H9 (cell line): ENCODE measurements around the gene TLK1. TPM values are rescaled to one million over a fixed set of nuclear protein-coding genes. Genes with fewer than 3 reads are reported as not detected.

Experiments used
- DNase-seq: peaks from one replicate; pipeline ENCODE4 v3.0.0-alpha.2; 2017
- H2AFZ ChIP-seq: one replicate; pipeline ENCODE4 v1.6.1; 2013; ENCODE audit warnings: mild to moderate bottlenecking, low read length, control low read depth, moderate library complexity
- H2AK5ac ChIP-seq: 2 replicates; pipeline ENCODE4 v1.6.1; 2013; ENCODE audit warnings: low read length, control low read depth, mixed read lengths; ENCODE audit not compliant: insufficient read length
- H2BK120ac ChIP-seq: one replicate; pipeline ENCODE4 v1.6.1; 2013; ENCODE audit warnings: low read depth, mild to moderate bottlenecking, low read length, control low read depth, inconsistent platforms; ENCODE audit not compliant: poor library complexity, severe bottlenecking
- H2BK12ac ChIP-seq: 2 replicates; pipeline ENCODE4 v1.6.1; 2013; ENCODE audit warnings: low read length, control low read depth, mixed read lengths, low read depth; ENCODE audit not compliant: insufficient read length
- H2BK15ac ChIP-seq: 2 replicates; pipeline ENCODE4 v1.6.1; 2013; ENCODE audit warnings: low read depth, low read length, control low read depth
- H2BK20ac ChIP-seq: one replicate; pipeline ENCODE4 v1.6.1; 2013; ENCODE audit warnings: low read depth, mild to moderate bottlenecking, low read length, control low read depth, inconsistent platforms; ENCODE audit not compliant: poor library complexity, severe bottlenecking
- H2BK5ac ChIP-seq: 2 replicates; pipeline ENCODE4 v1.6.1; 2013; ENCODE audit warnings: low read length, control low read depth, mixed read lengths; ENCODE audit not compliant: insufficient read length
- H3K14ac ChIP-seq: 2 replicates; pipeline ENCODE4 v1.6.1; 2013; ENCODE audit warnings: low read length, control low read depth; ENCODE audit not compliant: insufficient read depth
- H3K18ac ChIP-seq: 2 replicates; pipeline ENCODE4 v1.6.1; 2013; ENCODE audit warnings: low read depth, mild to moderate bottlenecking, mixed read lengths, low read length, control low read depth; ENCODE audit not compliant: insufficient read length
- H3K23ac ChIP-seq: 2 replicates; pipeline ENCODE4 v1.6.1; 2013; ENCODE audit warnings: low read length, control low read depth, mixed read lengths, low read depth; ENCODE audit not compliant: insufficient read length
- H3K23me2 ChIP-seq: 2 replicates; pipeline ENCODE4 v1.6.1; 2013; ENCODE audit warnings: low read depth, mild to moderate bottlenecking, mixed read lengths, low read length, control low read depth; ENCODE audit not compliant: insufficient read length, poor library complexity, severe bottlenecking
- H3K27ac ChIP-seq: 2 replicates; pipeline ENCODE4 v1.5.1; 2013; ENCODE audit warnings: low read length, control low read depth, mixed read lengths, low read depth; ENCODE audit not compliant: insufficient read length
- H3K27me3 ChIP-seq: 2 replicates; pipeline ENCODE4 v1.6.1; 2013; ENCODE audit warnings: low read length, control low read depth, inconsistent platforms; ENCODE audit not compliant: insufficient read depth
- H3K4ac ChIP-seq: 2 replicates; pipeline ENCODE4 v1.6.1; 2013; ENCODE audit warnings: low read depth, mild to moderate bottlenecking, control low read depth, inconsistent platforms, low read length, moderate library complexity
- H3K4me1 ChIP-seq: 2 replicates; pipeline ENCODE4 v1.6.1; 2013; ENCODE audit warnings: low read length, control low read depth, inconsistent platforms; ENCODE audit not compliant: insufficient read depth
- H3K4me2 ChIP-seq: 2 replicates; pipeline ENCODE4 v1.6.1; 2013; ENCODE audit warnings: low read length, control low read depth, mixed read lengths; ENCODE audit not compliant: insufficient read length, insufficient read depth
- H3K56ac ChIP-seq: 2 replicates; pipeline ENCODE4 v1.6.1; 2013; ENCODE audit warnings: low read depth, mild to moderate bottlenecking, mixed read lengths, low read length, control low read depth; ENCODE audit not compliant: insufficient read length
- H3K79me1 ChIP-seq: 2 replicates; pipeline ENCODE4 v1.6.1; 2013; ENCODE audit warnings: low read depth, mild to moderate bottlenecking, moderate library complexity, low read length, control low read depth, inconsistent platforms; ENCODE audit not compliant: insufficient read depth, poor library complexity, severe bottlenecking
- H3K79me2 ChIP-seq: 2 replicates; pipeline ENCODE4 v1.6.1; 2013; ENCODE audit warnings: low read length, control low read depth, inconsistent platforms; ENCODE audit not compliant: insufficient read depth
- H3K9ac ChIP-seq: 2 replicates; pipeline ENCODE4 v1.6.1; 2013; ENCODE audit warnings: low read length, control low read depth, mixed read lengths; ENCODE audit not compliant: insufficient read length; ENCODE audit errors: extremely low read depth
- H3K9me3 ChIP-seq: one replicate; pipeline ENCODE4 v1.6.1; 2013; ENCODE audit warnings: low read depth, low read length, inconsistent platforms; ENCODE audit not compliant: control insufficient read depth
- H3T11ph ChIP-seq: one replicate; pipeline ENCODE4 v1.6.1; 2013; ENCODE audit warnings: mild to moderate bottlenecking, low read length, control low read depth, inconsistent platforms
- H4K20me1 ChIP-seq: one replicate; pipeline ENCODE4 v1.6.1; 2013; ENCODE audit not compliant: control insufficient read depth, insufficient read length, insufficient read depth
- H4K5ac ChIP-seq: 2 replicates; pipeline ENCODE4 v1.6.1; 2013; ENCODE audit warnings: low read depth, mild to moderate bottlenecking, mixed read lengths, low read length, control low read depth; ENCODE audit not compliant: insufficient read length
- H4K8ac ChIP-seq: replicated peaks from 2 replicates; pipeline ENCODE4 v1.6.1; 2013; ENCODE audit warnings: low read length, control low read depth, mixed read lengths, low read depth; ENCODE audit not compliant: insufficient read length
- H4K91ac ChIP-seq: 2 replicates; pipeline ENCODE4 v1.6.1; 2013; ENCODE audit warnings: low read depth, mild to moderate bottlenecking, moderate library complexity, mixed read lengths, low read length, control low read depth; ENCODE audit not compliant: insufficient read length
- H3K27ac Mint-ChIP-seq, 3 experiments: 2 replicates in 2 of 3; 3 replicates in 1 of 3; pipeline ENCODE4 v1.8.0; 2020 to 2021; ENCODE audit warnings: mixed read lengths in 3 of 3, mild to moderate bottlenecking in 1 of 3, moderate library complexity in 1 of 3
- H3K27me3 Mint-ChIP-seq: 2 replicates; pipeline ENCODE4 v1.8.0; 2021; ENCODE audit warnings: low read depth, mild to moderate bottlenecking, moderate library complexity, mixed read lengths
- H3K36me3 Mint-ChIP-seq, 3 experiments: 2 replicates in 2 of 3; 3 replicates in 1 of 3; pipeline ENCODE4 v1.8.0; 2020 to 2021; ENCODE audit warnings: low read depth in 3 of 3, mixed read lengths in 3 of 3; ENCODE audit not compliant: insufficient read depth in 1 of 3
- H3K4me1 Mint-ChIP-seq, 2 experiments: 2 replicates each; pipeline ENCODE4 v1.8.0; 2020; ENCODE audit warnings: mixed read lengths in 2 of 2
- H3K4me3 Mint-ChIP-seq, 2 experiments: 2 replicates in 1 of 2; 3 replicates in 1 of 2; pipeline ENCODE4 v1.8.0; 2020 to 2021; ENCODE audit warnings: mild to moderate bottlenecking in 2 of 2, mixed read lengths in 2 of 2, moderate library complexity in 1 of 2
- H3K9me3 Mint-ChIP-seq, 2 experiments: 2 replicates in 1 of 2; 3 replicates in 1 of 2; pipeline ENCODE4 v1.8.0; 2020; ENCODE audit warnings: mild to moderate bottlenecking in 2 of 2, mixed read lengths in 2 of 2, moderate library complexity in 1 of 2
- CTCF ChIP-seq: fragments of 200-600 bp; sonication (generic); conservative IDR thresholded peaks from 3 replicates; pipeline ENCODE4 v1.8.0; 2021; ENCODE audit warnings: antibody characterized with exemption, mild to moderate bottlenecking
- total RNA-seq: library from RNA; stranded (reverse); gene quantifications from 2 replicates; pipeline ENCODE4 v1.2.1, GENCODE V29; 2021

Gene TLK1
- total RNA-seq, 1 experiment from 2014 or later, result 112 TPM

GRCh38 chr2:171208657-171209056 is 48.0 kb upstream of the TLK1 start:
- H2BK12ac ChIP-seq, result no peak overlapping the region
- H3T11ph ChIP-seq, result no peak overlapping the region
- H3K9ac ChIP-seq, result no peak overlapping the region
- no peak overlapping the region for H3K56ac ChIP-seq
- H2BK5ac ChIP-seq, result no peak overlapping the region
- DNase-seq, result no peak
- no peaks in the 10 kb centered on the region for H3K79me2 ChIP-seq
- no peak overlapping the region for H3K4me2 ChIP-seq
- no peak overlapping the region for H2AK5ac ChIP-seq
- H3K79me1 ChIP-seq, result no peaks in the 10 kb centered on the region
- no peak overlapping the region; a peak in 2 of 7 replicates for H3K27ac Mint-ChIP-seq
- no peak overlapping the region for H2BK120ac ChIP-seq
- no peak overlapping the region for H4K91ac ChIP-seq
- H3K27me3 Mint-ChIP-seq, result no peaks in the 10 kb centered on the region
- no peak overlapping the region for H4K5ac ChIP-seq
- H2AFZ ChIP-seq, result no peak overlapping the region
- no peak overlapping the region for H3K4ac ChIP-seq
- H3K23me2 ChIP-seq, result no peaks in the 10 kb centered on the region
- H3K27me3 ChIP-seq, result no peaks in the 10 kb centered on the region
- TF ChIP-seq CTCF, result no peak
- no peak overlapping the region for H3K27ac ChIP-seq
- peaks cover 0 to 7% (median 0%) of the 10 kb centered on the region in 3 experiments; a peak in 1 of 7 replicates for H3K36me3 Mint-ChIP-seq
- no peak overlapping the region for H3K23ac ChIP-seq
- H3K18ac ChIP-seq, result no peak overlapping the region
- H2BK20ac ChIP-seq, result no peak overlapping the region
- no peak overlapping the region for H4K8ac ChIP-seq
- H3K9me3 Mint-ChIP-seq, result no peaks in the 10 kb centered on the region; a peak in 2 of 5 replicates
- no peaks in the 10 kb centered on the region for H3K4me1 ChIP-seq
- no peak overlapping the region for H3K14ac ChIP-seq
- peaks cover 23 to 26% of the 10 kb centered on the region in 2 experiments for H3K4me1 Mint-ChIP-seq
- H3K4me3 Mint-ChIP-seq, result no peak overlapping the region
- H2BK15ac ChIP-seq, result no peak overlapping the region
- H4K20me1 ChIP-seq, result no peaks in the 10 kb centered on the region
- no peaks in the 10 kb centered on the region for H3K9me3 ChIP-seq
